ENCODE data around the gene ORC3. TPM values are rescaled to one million over a fixed set of nuclear protein-coding genes. Genes with fewer than 3 reads are reported as not detected.

Gene ORC3
- total RNA-seq, 4 donors from 2014 or later = 20.7 to 30.3 (median 24.5) TPM

- no peak for TF ChIP-seq CTCF (IDR thresholded peaks at IDR 0.05; ENCODE audit: low read depth)
Observed at GRCh38 chr6:87628881-87629280, 38.9 kb downstream of the ORC3 start.

- no peak for TF ChIP-seq CTCF (IDR thresholded peaks at IDR 0.05; ENCODE audit: low read depth)
Observed at GRCh38 chr6:87630746-87631145, 40.8 kb downstream of the ORC3 start.

GRCh38 chr6:87633851-87634250 is 43.9 kb downstream of the ORC3 start:
- TF ChIP-seq CTCF (IDR thresholded peaks at IDR 0.05; ENCODE audit: low read depth) = no peak

DNA sequence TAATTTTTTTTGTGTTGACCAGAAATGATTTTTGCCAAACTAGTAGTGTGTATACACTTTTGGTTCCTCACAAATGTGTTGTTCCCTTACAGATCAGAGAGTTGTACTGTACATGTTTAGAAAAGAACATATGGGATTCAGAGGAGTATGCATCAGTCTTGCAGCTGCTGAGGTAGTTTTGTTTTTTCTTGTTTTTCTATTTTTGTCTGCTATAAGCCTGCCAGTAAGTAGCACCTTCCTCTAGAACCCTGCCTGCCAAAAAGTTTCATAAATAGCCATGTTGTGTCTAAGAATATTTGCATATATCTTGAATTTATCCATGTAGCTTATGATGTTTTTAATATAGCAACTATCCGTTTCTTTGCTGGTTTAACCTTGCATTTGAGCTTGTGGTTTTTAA is 46.4 kb downstream of the ORC3 start:
- no peak for TF ChIP-seq CTCF (IDR thresholded peaks at IDR 0.05; ENCODE audit: low read depth)

GRCh38 chr6:87637106-87637505 is 47.2 kb downstream of the ORC3 start:
- no peak for TF ChIP-seq CTCF (IDR thresholded peaks at IDR 0.05; ENCODE audit: low read depth)

GRCh38 chr6:87639373-87639772 is 49.4 kb downstream of the ORC3 start:
- TF ChIP-seq CTCF (IDR thresholded peaks at IDR 0.05; ENCODE audit: low read depth) = no peak

DNA sequence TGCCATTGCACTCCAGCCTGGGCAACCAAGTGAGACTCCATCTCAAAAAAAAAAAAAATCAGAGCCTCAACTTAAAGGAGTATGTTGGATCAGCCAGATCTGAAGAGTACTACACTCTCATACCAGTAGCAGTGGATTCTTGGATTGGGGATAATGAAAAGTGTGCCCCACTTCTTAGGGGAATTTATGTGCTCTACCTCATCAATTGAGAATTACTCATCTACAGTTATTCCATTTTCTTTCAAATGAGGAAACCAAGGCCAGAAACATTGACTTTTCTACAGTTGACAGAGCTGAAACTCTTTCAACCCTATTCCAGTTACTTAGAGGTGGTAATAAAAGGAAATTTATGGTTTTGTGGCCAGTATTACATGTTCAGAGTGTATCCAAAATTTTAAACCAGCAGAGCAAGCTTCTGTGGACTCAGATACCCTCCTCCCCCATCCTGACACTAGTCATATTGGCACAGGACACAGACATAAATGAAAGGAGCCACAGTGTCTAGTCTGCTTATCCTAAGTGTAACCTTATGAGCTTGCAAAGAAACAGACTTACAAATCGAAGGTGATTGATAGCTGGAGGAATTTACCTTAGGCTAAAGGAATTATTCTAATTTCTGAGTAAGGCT is 51.2 kb downstream of the ORC3 start:
- TF ChIP-seq CTCF (IDR thresholded peaks at IDR 0.05; ENCODE audit: low read depth) = no peak

All from subcutaneous adipose tissue (tissue), 4 donors.